Activated CD4-positive, alpha-beta T cell treated with anti-CD3 and anti-CD28 coated beads, Interleukin-2, amount 50 U/mL, for 48 hours (primary cell): ENCODE measurements around the gene SNORC.

ENCODE experiments used
- DNase-seq, 2 experiments: peaks; one replicate each; pipeline ENCODE4 v3.0.0-alpha.2; 2020

Gene SNORC

GRCh38 chr2:232869138-232870017 is 686 bp upstream of the SNORC start:
- DNase-seq = no peak

- no peak for DNase-seq
Measured at GRCh38 chr2:232870766-232871371, 805 bp downstream of the SNORC start.

- DNase-seq = no peak
Measured at GRCh38 chr2:232871418-232871834, 1.4 kb downstream of the SNORC start.

GRCh38 chr2:232871835-232872736 is 2.0 kb downstream of the SNORC start:
- no peak for DNase-seq

- no peak for DNase-seq
Measured at GRCh38 chr2:232872826-232873225, 2.8 kb downstream of the SNORC start.

GRCh38 chr2:232873292-232873908 is 3.3 kb downstream of the SNORC start:
- DNase-seq = no peak

- no peak for DNase-seq
Measured at GRCh38 chr2:232873909-232874641, 4.0 kb downstream of the SNORC start.

- DNase-seq = no peak
Measured at GRCh38 chr2:232874677-232875223, 4.7 kb downstream of the SNORC start.

- no peak for DNase-seq
Measured at GRCh38 chr2:232875256-232876121, 5.4 kb downstream of the SNORC start.

GRCh38 chr2:232876161-232876977 is 6.3 kb downstream of the SNORC start:
- DNase-seq = peak; percentile 26 to 29

- no peak for DNase-seq
Measured at GRCh38 chr2:232876978-232877441, 6.9 kb downstream of the SNORC start.

- DNase-seq = no peak
Measured at GRCh38 chr2:232877940-232878511, 8.0 kb downstream of the SNORC start.

GRCh38 chr2:232878855-232879617 is 9.0 kb downstream of the SNORC start:
- no peak for DNase-seq

- no peak for DNase-seq
Measured at GRCh38 chr2:232879618-232880494, 9.8 kb downstream of the SNORC start.

GRCh38 chr2:232880764-232881351 is 10.8 kb downstream of the SNORC start:
- no peak for DNase-seq

- DNase-seq = no peak
Measured at GRCh38 chr2:232882085-232882484, 12.0 kb downstream of the SNORC start.

- DNase-seq = no peak
Measured at GRCh38 chr2:232882505-232883115, 12.5 kb downstream of the SNORC start.
